HUES6 (cell line): ENCODE data around the gene HOXC4.
A peak's percentile ranks its signal among the peaks of the same experiment; 100 is the strongest.
"Not testable (repeated sequence)": the region's sequence is repeated elsewhere in the genome, so short reads cannot be mapped to it uniquely, and the experiment has no call there.

Experiments used
- H3K27ac ChIP-seq: 2 replicates; pipeline ENCODE4 v1.7.0; 2013; ENCODE audit warnings: low read depth, mild to moderate bottlenecking, low read length, inconsistent platforms
- H3K27me3 ChIP-seq: 2 replicates; pipeline ENCODE4 v1.6.1; 2013; ENCODE audit warnings: low read length; ENCODE audit not compliant: control insufficient read depth, insufficient read depth
- H3K36me3 ChIP-seq: 2 replicates; pipeline ENCODE4 v1.6.1; 2013; ENCODE audit warnings: low read length; ENCODE audit not compliant: control insufficient read depth, insufficient read depth
- H3K4me1 ChIP-seq: 2 replicates; pipeline ENCODE4 v1.6.1; 2013; ENCODE audit warnings: low read length; ENCODE audit not compliant: control insufficient read depth, insufficient read depth
- H3K4me3 ChIP-seq: 2 replicates; pipeline ENCODE4 v1.5.1; 2013; ENCODE audit warnings: low read depth, low read length
- H3K9ac ChIP-seq: one replicate; pipeline ENCODE4 v1.6.1; 2013; ENCODE audit warnings: mild to moderate bottlenecking, low read length
- H3K9me3 ChIP-seq: 2 replicates; pipeline ENCODE4 v1.6.1; 2013; ENCODE audit warnings: low read depth, low read length; ENCODE audit not compliant: control insufficient read depth, insufficient read depth

Gene HOXC4

GRCh38 chr12:54082397-54082892 lies 28.8 kb downstream of the HOXC4 start:
- Histone ChIP-seq H3K9me3 (no peaks in the 10 kb centered on the region), H3K36me3 (no peaks in the 10 kb centered on the region), H3K4me1 (no peaks in the 10 kb centered on the region), H3K27me3 (peaks cover 99% of the 10 kb centered on the region), H3K9ac (no peak overlapping the region), H3K4me3 (peak overlapping the region; percentile 31), H3K27ac (no peak overlapping the region)

- not testable (repeated sequence) for H3K9me3 ChIP-seq, H3K36me3 ChIP-seq, H3K27ac ChIP-seq, H3K9ac ChIP-seq, H3K4me1 ChIP-seq, H3K4me3 ChIP-seq
- peaks cover 98% of the 10 kb centered on the region for H3K27me3 ChIP-seq
These were observed 34.4 kb downstream of the HOXC4 start for GRCh38 chr12:54088011-54088410.

- not testable (repeated sequence) for H3K4me3 ChIP-seq, H3K4me1 ChIP-seq, H3K9ac ChIP-seq, H3K9me3 ChIP-seq, H3K27ac ChIP-seq, H3K36me3 ChIP-seq
- peaks cover 98% of the 10 kb centered on the region for H3K27me3 ChIP-seq
These were observed 35.8 kb downstream of the HOXC4 start for GRCh38 chr12:54089465-54089864.

- Histone ChIP-seq H3K4me3 (peak overlapping the region; percentile 40; the same call in 1 of the 2 replicates), H3K27me3 (peaks cover 97% of the 10 kb centered on the region)
- not testable (repeated sequence) for H3K4me1 ChIP-seq, H3K27ac ChIP-seq, H3K36me3 ChIP-seq, H3K9ac ChIP-seq, H3K9me3 ChIP-seq
These were observed 36.7 kb downstream of the HOXC4 start for GRCh38 chr12:54090312-54090711.

GRCh38 chr12:54092943-54093342 lies 39.3 kb downstream of the HOXC4 start:
- peaks cover 94% of the 10 kb centered on the region for H3K27me3 ChIP-seq
- not testable (repeated sequence) for H3K9ac ChIP-seq, H3K9me3 ChIP-seq, H3K27ac ChIP-seq, H3K4me3 ChIP-seq, H3K4me1 ChIP-seq, H3K36me3 ChIP-seq

- peaks cover 82% of the 10 kb centered on the region for H3K27me3 ChIP-seq
- H3K27ac ChIP-seq, H3K9me3 ChIP-seq: not testable (repeated sequence)
These were observed 42.3 kb downstream of the HOXC4 start for GRCh38 chr12:54095928-54096327.

GRCh38 chr12:54098644-54099043 lies 45.0 kb downstream of the HOXC4 start:
- H3K4me1 ChIP-seq, H3K27ac ChIP-seq, H3K4me3 ChIP-seq, H3K36me3 ChIP-seq, H3K9me3 ChIP-seq, H3K9ac ChIP-seq: not testable (repeated sequence)
- H3K27me3 ChIP-seq, result peaks cover 82% of the 10 kb centered on the region

More at GRCh38 chr12:54095928-54096327, 42.3 kb downstream of the HOXC4 start:
- not testable (repeated sequence) for H3K9ac ChIP-seq, H3K4me3 ChIP-seq, H3K36me3 ChIP-seq, H3K4me1 ChIP-seq

- H3K36me3 ChIP-seq, H3K4me3 ChIP-seq, H3K27ac ChIP-seq, H3K9me3 ChIP-seq, H3K9ac ChIP-seq, H3K4me1 ChIP-seq: not testable (repeated sequence)
- peaks cover 83% of the 10 kb centered on the region for H3K27me3 ChIP-seq
These were observed 47.0 kb downstream of the HOXC4 start for GRCh38 chr12:54100588-54100987.

- H3K9ac ChIP-seq, result not testable (repeated sequence)
These were observed 48.6 kb downstream of the HOXC4 start for GRCh38 chr12:54102223-54102622.

GRCh38 chr12:54103827-54104226 lies 50.2 kb downstream of the HOXC4 start:
- not testable (repeated sequence) for H3K27ac ChIP-seq, H3K4me1 ChIP-seq, H3K36me3 ChIP-seq, H3K9me3 ChIP-seq, H3K4me3 ChIP-seq, H3K9ac ChIP-seq
- H3K27me3 ChIP-seq, result peaks cover 93% of the 10 kb centered on the region

More at GRCh38 chr12:54102223-54102622, 48.6 kb downstream of the HOXC4 start:
- not testable (repeated sequence) for H3K4me3 ChIP-seq, H3K36me3 ChIP-seq, H3K27ac ChIP-seq, H3K9me3 ChIP-seq, H3K4me1 ChIP-seq
- peaks cover 83% of the 10 kb centered on the region for H3K27me3 ChIP-seq
